Dendritic cell treated with granulocyte-macrophage colony-stimulating factor and Interleukin-4, amounts not matched to agents 40 ng/mL and 50 ng/mL, for 4 days (primary cell): ENCODE measurements around the gene TSNAXIP1.

ENCODE experiments used
- H3K27ac Mint-ChIP-seq: one replicate; pipeline ENCODE4 v1.8.0; 2022; ENCODE audit warnings: mild to moderate bottlenecking, mixed read lengths
- H3K27me3 Mint-ChIP-seq: one replicate; pipeline ENCODE4 v1.8.0; 2022; ENCODE audit warnings: mild to moderate bottlenecking, mixed read lengths
- H3K36me3 Mint-ChIP-seq: one replicate; pipeline ENCODE4 v1.8.0; 2022; ENCODE audit warnings: low read depth, mixed read lengths
- H3K4me1 Mint-ChIP-seq: one replicate; pipeline ENCODE4 v1.8.0; 2022; ENCODE audit warnings: low read depth, mixed read lengths
- H3K4me3 Mint-ChIP-seq: one replicate; pipeline ENCODE4 v1.8.0; 2022; ENCODE audit warnings: mild to moderate bottlenecking, moderate library complexity, mixed read lengths
- H3K9me3 Mint-ChIP-seq: one replicate; pipeline ENCODE4 v1.8.0; 2022; ENCODE audit warnings: mixed read lengths
- intact Hi-C: fragments of 100-400 bp; cut with micrococcal nuclease; formaldehyde crosslinking; loops from one replicate; pipeline ENCODE4 v1.15.0; 2022

TSNAXIP1 gene

GRCh38 chr16:67801883-67802282 lies 4.8 kb upstream of the TSNAXIP1 start:
- Mint-ChIP-seq H3K27ac (no peak overlapping the region), H3K9me3 (no peaks in the 10 kb centered on the region), H3K4me3 (no peak overlapping the region), H3K4me1 (peaks cover 40% of the 10 kb centered on the region), H3K36me3 (peaks cover 81% of the 10 kb centered on the region), H3K27me3 (no peaks in the 10 kb centered on the region)
- intact Hi-C loops = no loop called here

- H3K9me3 Mint-ChIP-seq = no peaks in the 10 kb centered on the region
- intact Hi-C loops = no loop called here
- no peak overlapping the region for H3K4me3 Mint-ChIP-seq
- H3K36me3 Mint-ChIP-seq = peaks cover 65% of the 10 kb centered on the region
- H3K27me3 Mint-ChIP-seq = no peaks in the 10 kb centered on the region
- no peak overlapping the region for H3K27ac Mint-ChIP-seq
- H3K4me1 Mint-ChIP-seq = peaks cover 43% of the 10 kb centered on the region
Observed at GRCh38 chr16:67803894-67804293, 2.8 kb upstream of the TSNAXIP1 start.

- intact Hi-C loops = loop anchor here (5.0 kb wide), 1 partner anchor 282 kb away; the partner anchor contains the start of gene NFATC3
- Mint-ChIP-seq H3K4me1 (peaks cover 43% of the 10 kb centered on the region), H3K36me3 (peaks cover 54% of the 10 kb centered on the region)
Observed at GRCh38 chr16:67804853-67805542, 1.7 kb upstream of the TSNAXIP1 start.

DNA sequence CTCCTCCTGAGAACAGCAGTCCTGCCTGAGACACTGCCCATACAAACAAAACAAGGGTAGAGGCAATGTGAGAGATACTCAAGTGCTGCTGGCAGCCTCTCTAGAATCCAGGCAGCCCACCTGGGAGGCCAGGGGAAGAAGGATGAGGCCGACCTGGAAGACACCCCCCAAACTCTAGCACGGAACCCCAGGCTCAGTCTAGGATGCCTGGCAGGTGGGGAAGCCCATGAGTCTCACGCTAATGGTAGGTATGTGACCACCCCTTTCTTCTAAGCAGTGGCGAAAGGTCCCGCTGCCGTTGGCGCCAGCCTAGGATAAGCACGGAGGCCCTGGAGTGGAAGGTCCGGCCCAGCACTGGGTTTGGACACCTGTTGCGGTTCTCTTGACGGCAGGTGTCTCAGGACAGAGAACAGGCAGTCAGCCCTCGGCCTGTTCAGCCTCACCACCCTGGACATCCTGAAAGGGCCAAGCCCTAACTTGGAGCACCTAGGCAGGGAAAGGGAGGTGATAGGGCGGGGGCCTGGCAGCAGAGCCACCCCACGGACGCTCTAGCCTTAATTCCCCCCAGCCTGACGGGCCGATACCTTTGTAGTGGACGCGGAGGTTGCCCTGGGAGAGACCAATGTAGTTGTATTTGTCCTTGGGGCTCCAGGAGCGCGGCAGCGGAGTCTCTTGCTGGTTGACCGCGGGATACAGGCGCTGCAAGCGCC lies 816 bp upstream of the TSNAXIP1 start:
- Mint-ChIP-seq H3K36me3 (peaks cover 45% of the 10 kb centered on the region), H3K27ac (peak overlapping the region; percentile 88), H3K4me1 (peaks cover 34% of the 10 kb centered on the region), H3K4me3 (peak overlapping the region; percentile 94), H3K27me3 (peaks cover under 1% of the 10 kb centered on the region), H3K9me3 (no peaks in the 10 kb centered on the region)
- intact Hi-C loops = loop anchor here (1.0 to 5.0 kb wide), 6 partner anchors 27 to 285 kb away; partner anchors contain the start of genes GFOD2, NFATC3 and NUTF2

More at GRCh38 chr16:67804853-67805542, 1.7 kb upstream of the TSNAXIP1 start:
- H3K27me3 Mint-ChIP-seq = no peaks in the 10 kb centered on the region
- H3K9me3 Mint-ChIP-seq = no peaks in the 10 kb centered on the region
- peak overlapping the region; percentile 94 for H3K4me3 Mint-ChIP-seq
- H3K27ac Mint-ChIP-seq = peak overlapping the region; percentile 88

- H3K9me3 Mint-ChIP-seq = no peaks in the 10 kb centered on the region
Observed at GRCh38 chr16:67807148-67807682, 526 bp downstream of the TSNAXIP1 start.

GRCh38 chr16:67811899-67812298 lies 5.2 kb downstream of the TSNAXIP1 start:
- Mint-ChIP-seq H3K27ac (no peak overlapping the region), H3K36me3 (peaks cover 2% of the 10 kb centered on the region), H3K4me3 (no peak overlapping the region), H3K9me3 (no peaks in the 10 kb centered on the region), H3K4me1 (peaks cover 8% of the 10 kb centered on the region), H3K27me3 (peaks cover 2% of the 10 kb centered on the region)
- intact Hi-C loops = loop anchor here (10.0 kb wide), 1 partner anchor 253 kb away; no protein-coding TSS in a partner anchor

More at GRCh38 chr16:67807148-67807682, 526 bp downstream of the TSNAXIP1 start:
- Mint-ChIP-seq H3K4me1 (peaks cover 30% of the 10 kb centered on the region), H3K27ac (peak overlapping the region; percentile 88), H3K36me3 (peaks cover 32% of the 10 kb centered on the region), H3K27me3 (peaks cover 2% of the 10 kb centered on the region), H3K4me3 (peak overlapping the region; percentile 94)
- intact Hi-C loops = loop anchor here (2.0 to 5.0 kb wide), 2 partner anchors 134 to 280 kb away; partner anchors contain the start of gene NFATC3

GRCh38 chr16:67814567-67814966 lies 7.9 kb downstream of the TSNAXIP1 start:
- Mint-ChIP-seq H3K9me3 (no peaks in the 10 kb centered on the region), H3K4me1 (peaks cover 5% of the 10 kb centered on the region), H3K27me3 (peaks cover 2% of the 10 kb centered on the region), H3K27ac (no peak overlapping the region), H3K36me3 (no peaks in the 10 kb centered on the region), H3K4me3 (no peak overlapping the region)
- intact Hi-C loops = loop anchor here (10.0 kb wide), 1 partner anchor 250 kb away; no protein-coding TSS in a partner anchor

- Mint-ChIP-seq H3K4me3 (no peak overlapping the region), H3K9me3 (no peaks in the 10 kb centered on the region), H3K27ac (no peak overlapping the region), H3K27me3 (no peaks in the 10 kb centered on the region), H3K36me3 (no peaks in the 10 kb centered on the region), H3K4me1 (peaks cover 5% of the 10 kb centered on the region)
- intact Hi-C loops = no loop called here
Observed at GRCh38 chr16:67820608-67821259, 14.0 kb downstream of the TSNAXIP1 start.

DNA sequence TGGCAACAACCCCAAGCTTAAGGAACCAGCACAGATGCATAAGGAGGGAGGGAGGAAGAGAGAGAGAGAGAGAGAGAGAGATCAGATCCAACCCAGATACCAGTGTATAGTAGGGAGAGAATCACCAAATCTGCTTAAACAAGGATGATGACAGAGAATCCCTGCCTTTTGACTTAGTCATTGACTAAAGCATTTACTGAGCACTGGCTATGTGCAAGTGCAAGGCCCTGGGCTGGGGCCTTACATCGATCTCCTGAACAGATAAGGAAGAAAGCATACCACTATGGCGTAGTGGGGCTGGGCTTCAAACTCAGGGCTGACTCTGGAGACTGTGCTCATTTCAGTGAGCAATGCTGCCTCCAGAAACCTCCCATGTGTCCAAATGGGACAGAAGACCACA lies 15.8 kb downstream of the TSNAXIP1 start:
- no peak overlapping the region for H3K4me3 Mint-ChIP-seq
- intact Hi-C loops = no loop called here
- H3K27ac Mint-ChIP-seq = no peak overlapping the region
- H3K4me1 Mint-ChIP-seq = no peaks in the 10 kb centered on the region
- H3K27me3 Mint-ChIP-seq = no peaks in the 10 kb centered on the region
- H3K9me3 Mint-ChIP-seq = no peaks in the 10 kb centered on the region
- H3K36me3 Mint-ChIP-seq = peaks cover 12% of the 10 kb centered on the region

DNA sequence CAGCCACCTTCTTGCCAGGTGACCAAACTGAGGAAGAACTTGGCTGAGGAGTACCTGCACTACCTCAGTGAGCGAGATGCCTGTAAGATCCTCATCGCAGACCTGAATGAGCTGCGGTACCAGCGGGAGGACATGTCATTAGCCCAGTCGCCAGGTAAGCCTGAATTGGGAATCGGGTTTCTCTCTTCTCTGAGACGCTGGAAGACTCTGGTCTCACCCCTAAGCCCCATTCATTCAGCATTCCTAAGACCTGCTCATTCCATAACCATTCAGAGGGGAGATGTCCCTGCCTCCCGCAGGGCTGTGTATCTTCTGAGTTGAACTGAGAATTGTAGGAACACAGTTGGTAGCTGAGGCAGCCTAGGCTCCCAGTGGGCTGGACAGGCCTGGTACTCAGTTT lies 18.4 kb downstream of the TSNAXIP1 start:
- no peaks in the 10 kb centered on the region for H3K9me3 Mint-ChIP-seq
- H3K4me1 Mint-ChIP-seq = no peaks in the 10 kb centered on the region
- no peaks in the 10 kb centered on the region for H3K27me3 Mint-ChIP-seq
- peaks cover 37% of the 10 kb centered on the region for H3K36me3 Mint-ChIP-seq
- H3K4me3 Mint-ChIP-seq = no peak overlapping the region
- intact Hi-C loops = no loop called here
- H3K27ac Mint-ChIP-seq = no peak overlapping the region

- intact Hi-C loops = no loop called here
- no peaks in the 10 kb centered on the region for H3K4me1 Mint-ChIP-seq
- no peaks in the 10 kb centered on the region for H3K27me3 Mint-ChIP-seq
- H3K9me3 Mint-ChIP-seq = no peaks in the 10 kb centered on the region
- H3K36me3 Mint-ChIP-seq = peaks cover 44% of the 10 kb centered on the region
- H3K4me3 Mint-ChIP-seq = no peak overlapping the region
- no peak overlapping the region for H3K27ac Mint-ChIP-seq
Observed at GRCh38 chr16:67825906-67826305, 19.2 kb downstream of the TSNAXIP1 start.

GRCh38 chr16:67828651-67829050 lies 22.0 kb downstream of the TSNAXIP1 start:
- intact Hi-C loops = no loop called here
- Mint-ChIP-seq H3K36me3 (peaks cover 61% of the 10 kb centered on the region), H3K4me1 (peaks cover 15% of the 10 kb centered on the region), H3K9me3 (no peaks in the 10 kb centered on the region), H3K27ac (no peak overlapping the region), H3K4me3 (no peak overlapping the region), H3K27me3 (no peaks in the 10 kb centered on the region)

- H3K36me3 Mint-ChIP-seq = peaks cover 47% of the 10 kb centered on the region
- peak overlapping the region; percentile 98 for H3K4me3 Mint-ChIP-seq
- no peaks in the 10 kb centered on the region for H3K9me3 Mint-ChIP-seq
- peaks cover 17% of the 10 kb centered on the region for H3K4me1 Mint-ChIP-seq
- no peaks in the 10 kb centered on the region for H3K27me3 Mint-ChIP-seq
- peak overlapping the region; percentile 92 for H3K27ac Mint-ChIP-seq
- intact Hi-C loops = loop anchor here (1.0 kb wide), 1 partner anchor 27 kb away; the partner anchor contains the start of genes RANBP10 and TSNAXIP1
Observed at GRCh38 chr16:67833030-67833414, 26.3 kb downstream of the TSNAXIP1 start.
